H1 (cell line): ENCODE measurements around the gene DYDC2. TPM values are rescaled to one million over a fixed set of nuclear protein-coding genes. Genes with fewer than 3 reads are reported as not detected.

Experiments
- ASH2L ChIP-seq: fragments of 200-600, 300-600 bp; sonication (generic); IDR thresholded peaks from one replicate; pipeline ENCODE4 v1.7.1; 2017; ENCODE audit warnings: low read length
- ATF3 ChIP-seq: IDR thresholded peaks from 2 replicates; pipeline ENCODE4 v1.6.1; 2011; ENCODE audit warnings: low read depth, mild to moderate bottlenecking, low read length; ENCODE audit not compliant: insufficient read depth
- CHD2 ChIP-seq: IDR thresholded peaks from 2 replicates; pipeline ENCODE4 v1.6.1; 2012; ENCODE audit warnings: low read length, improper control_type of control experiment
- CREB1 ChIP-seq: IDR thresholded peaks from 2 replicates; pipeline ENCODE4 v1.6.1; 2012; ENCODE audit warnings: inconsistent platforms
- CTBP2 ChIP-seq: IDR thresholded peaks from 2 replicates; pipeline ENCODE4 v1.7.0; 2011; ENCODE audit warnings: borderline replicate concordance, mild to moderate bottlenecking, moderate library complexity, mixed read lengths, low read length; ENCODE audit not compliant: insufficient read depth, insufficient read length
- FOSL1 ChIP-seq: IDR thresholded peaks from 2 replicates; pipeline ENCODE4 v1.6.1; 2011; ENCODE audit warnings: mild to moderate bottlenecking, low read depth, low read length, moderate library complexity; ENCODE audit not compliant: insufficient read depth
- GTF2F1 ChIP-seq: IDR thresholded peaks from 2 replicates; pipeline ENCODE4 v1.6.1; 2012; ENCODE audit warnings: low read depth, low read length, improper control_type of control experiment, borderline replicate concordance
- POU5F1 ChIP-seq: IDR thresholded peaks from 2 replicates; pipeline ENCODE4 v1.6.1; 2011; ENCODE audit warnings: low read depth, mild to moderate bottlenecking, low read length, moderate library complexity
- RFX5 ChIP-seq: IDR thresholded peaks from 2 replicates; pipeline ENCODE4 v1.6.1; 2011; ENCODE audit warnings: low read depth, low read length, improper control_type of control experiment, borderline replicate concordance
- SAP30 ChIP-seq: fragments of 300-600 bp; sonication (generic); IDR thresholded peaks from 2 replicates; pipeline ENCODE4 v1.7.1; 2012; ENCODE audit warnings: low read length, moderate library complexity, mild to moderate bottlenecking, inconsistent platforms; ENCODE audit not compliant: insufficient read depth, insufficient replicate concordance
- SIRT6 ChIP-seq: IDR thresholded peaks from one replicate; pipeline ENCODE4 v1.7.1; 2012; ENCODE audit warnings: low read length, inconsistent platforms
- polyA plus RNA-seq, 7 experiments: library from polyadenylated mRNA; depleted of rRNA in 3 of 7; stranded (reverse) in 5 of 7; unstranded in 2 of 7; fragments of >200 nt in 5 of 7; fragments of 200-250 nt in 2 of 7; gene quantifications; 1 replicate in 5 of 7; 2 replicates in 1 of 7; 4 replicates in 1 of 7; pipeline versions ENCODE4 v1.2.1 to v1.2.3, GENCODE V29; 2011 to 2013; ENCODE audit warnings: missing spikeins in 2 of 7, mixed read lengths in 2 of 7
- total RNA-seq: library from RNA; stranded (reverse); fragmentation: NEBNext Ultra II Directional; extraction: Animal tissue kit (Norgen Biotek cat#: 25700); gene quantifications from 2 replicates; pipeline ENCODE4 v1.2.1, GENCODE V29; 2021
- TF ChIP-seq, protein P1 (sequence below): fragments of 300-600 bp; sonication (generic); IDR thresholded peaks from 2 replicates; pipeline ENCODE4 v1.7.1; 2012; ENCODE audit warnings: low read length, moderate library complexity, mild to moderate bottlenecking, inconsistent platforms; ENCODE audit not compliant: insufficient replicate concordance

The DYDC2 gene
- total and polyA plus RNA-seq, 2 of the 8 experiments (the other 6 are each of a cell fraction or from before 2014, with no cell fraction given): 1.5 to 5.2 TPM

- TF ChIP-seq, protein P1, sequence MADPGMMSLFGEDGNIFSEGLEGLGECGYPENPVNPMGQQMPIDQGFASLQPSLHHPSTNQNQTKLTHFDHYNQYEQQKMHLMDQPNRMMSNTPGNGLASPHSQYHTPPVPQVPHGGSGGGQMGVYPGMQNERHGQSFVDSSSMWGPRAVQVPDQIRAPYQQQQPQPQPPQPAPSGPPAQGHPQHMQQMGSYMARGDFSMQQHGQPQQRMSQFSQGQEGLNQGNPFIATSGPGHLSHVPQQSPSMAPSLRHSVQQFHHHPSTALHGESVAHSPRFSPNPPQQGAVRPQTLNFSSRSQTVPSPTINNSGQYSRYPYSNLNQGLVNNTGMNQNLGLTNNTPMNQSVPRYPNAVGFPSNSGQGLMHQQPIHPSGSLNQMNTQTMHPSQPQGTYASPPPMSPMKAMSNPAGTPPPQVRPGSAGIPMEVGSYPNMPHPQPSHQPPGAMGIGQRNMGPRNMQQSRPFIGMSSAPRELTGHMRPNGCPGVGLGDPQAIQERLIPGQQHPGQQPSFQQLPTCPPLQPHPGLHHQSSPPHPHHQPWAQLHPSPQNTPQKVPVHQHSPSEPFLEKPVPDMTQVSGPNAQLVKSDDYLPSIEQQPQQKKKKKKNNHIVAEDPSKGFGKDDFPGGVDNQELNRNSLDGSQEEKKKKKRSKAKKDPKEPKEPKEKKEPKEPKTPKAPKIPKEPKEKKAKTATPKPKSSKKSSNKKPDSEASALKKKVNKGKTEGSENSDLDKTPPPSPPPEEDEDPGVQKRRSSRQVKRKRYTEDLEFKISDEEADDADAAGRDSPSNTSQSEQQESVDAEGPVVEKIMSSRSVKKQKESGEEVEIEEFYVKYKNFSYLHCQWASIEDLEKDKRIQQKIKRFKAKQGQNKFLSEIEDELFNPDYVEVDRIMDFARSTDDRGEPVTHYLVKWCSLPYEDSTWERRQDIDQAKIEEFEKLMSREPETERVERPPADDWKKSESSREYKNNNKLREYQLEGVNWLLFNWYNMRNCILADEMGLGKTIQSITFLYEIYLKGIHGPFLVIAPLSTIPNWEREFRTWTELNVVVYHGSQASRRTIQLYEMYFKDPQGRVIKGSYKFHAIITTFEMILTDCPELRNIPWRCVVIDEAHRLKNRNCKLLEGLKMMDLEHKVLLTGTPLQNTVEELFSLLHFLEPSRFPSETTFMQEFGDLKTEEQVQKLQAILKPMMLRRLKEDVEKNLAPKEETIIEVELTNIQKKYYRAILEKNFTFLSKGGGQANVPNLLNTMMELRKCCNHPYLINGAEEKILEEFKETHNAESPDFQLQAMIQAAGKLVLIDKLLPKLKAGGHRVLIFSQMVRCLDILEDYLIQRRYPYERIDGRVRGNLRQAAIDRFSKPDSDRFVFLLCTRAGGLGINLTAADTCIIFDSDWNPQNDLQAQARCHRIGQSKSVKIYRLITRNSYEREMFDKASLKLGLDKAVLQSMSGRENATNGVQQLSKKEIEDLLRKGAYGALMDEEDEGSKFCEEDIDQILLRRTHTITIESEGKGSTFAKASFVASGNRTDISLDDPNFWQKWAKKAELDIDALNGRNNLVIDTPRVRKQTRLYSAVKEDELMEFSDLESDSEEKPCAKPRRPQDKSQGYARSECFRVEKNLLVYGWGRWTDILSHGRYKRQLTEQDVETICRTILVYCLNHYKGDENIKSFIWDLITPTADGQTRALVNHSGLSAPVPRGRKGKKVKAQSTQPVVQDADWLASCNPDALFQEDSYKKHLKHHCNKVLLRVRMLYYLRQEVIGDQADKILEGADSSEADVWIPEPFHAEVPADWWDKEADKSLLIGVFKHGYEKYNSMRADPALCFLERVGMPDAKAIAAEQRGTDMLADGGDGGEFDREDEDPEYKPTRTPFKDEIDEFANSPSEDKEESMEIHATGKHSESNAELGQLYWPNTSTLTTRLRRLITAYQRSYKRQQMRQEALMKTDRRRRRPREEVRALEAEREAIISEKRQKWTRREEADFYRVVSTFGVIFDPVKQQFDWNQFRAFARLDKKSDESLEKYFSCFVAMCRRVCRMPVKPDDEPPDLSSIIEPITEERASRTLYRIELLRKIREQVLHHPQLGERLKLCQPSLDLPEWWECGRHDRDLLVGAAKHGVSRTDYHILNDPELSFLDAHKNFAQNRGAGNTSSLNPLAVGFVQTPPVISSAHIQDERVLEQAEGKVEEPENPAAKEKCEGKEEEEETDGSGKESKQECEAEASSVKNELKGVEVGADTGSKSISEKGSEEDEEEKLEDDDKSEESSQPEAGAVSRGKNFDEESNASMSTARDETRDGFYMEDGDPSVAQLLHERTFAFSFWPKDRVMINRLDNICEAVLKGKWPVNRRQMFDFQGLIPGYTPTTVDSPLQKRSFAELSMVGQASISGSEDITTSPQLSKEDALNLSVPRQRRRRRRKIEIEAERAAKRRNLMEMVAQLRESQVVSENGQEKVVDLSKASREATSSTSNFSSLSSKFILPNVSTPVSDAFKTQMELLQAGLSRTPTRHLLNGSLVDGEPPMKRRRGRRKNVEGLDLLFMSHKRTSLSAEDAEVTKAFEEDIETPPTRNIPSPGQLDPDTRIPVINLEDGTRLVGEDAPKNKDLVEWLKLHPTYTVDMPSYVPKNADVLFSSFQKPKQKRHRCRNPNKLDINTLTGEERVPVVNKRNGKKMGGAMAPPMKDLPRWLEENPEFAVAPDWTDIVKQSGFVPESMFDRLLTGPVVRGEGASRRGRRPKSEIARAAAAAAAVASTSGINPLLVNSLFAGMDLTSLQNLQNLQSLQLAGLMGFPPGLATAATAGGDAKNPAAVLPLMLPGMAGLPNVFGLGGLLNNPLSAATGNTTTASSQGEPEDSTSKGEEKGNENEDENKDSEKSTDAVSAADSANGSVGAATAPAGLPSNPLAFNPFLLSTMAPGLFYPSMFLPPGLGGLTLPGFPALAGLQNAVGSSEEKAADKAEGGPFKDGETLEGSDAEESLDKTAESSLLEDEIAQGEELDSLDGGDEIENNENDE: no peak
- TF ChIP-seq RFX5 (no peak), GTF2F1 (no peak), ATF3 (no peak), ASH2L (no peak), POU5F1 (no peak), CTBP2 (no peak), FOSL1 (no peak), CHD2 (no peak), SIRT6 (no peak), CREB1 (no peak), SAP30 (no peak)
These were observed 14.9 kb downstream of the DYDC2 start (continued) for GRCh38 chr10:80371467-80371866.
